Measurements from ENCODE around the gene KCNK16.

Gene KCNK16

GRCh38 chr6:39341352-39341751 lies 18.9 kb upstream of the KCNK16 start:
- no peaks in the 10 kb centered on the region for H3K36me3 ChIP-seq (ENCODE audit: control insufficient read depth, insufficient read depth, low read length)
- H3K4me1 ChIP-seq (ENCODE audit: control insufficient read depth, insufficient read depth, low read length): peaks cover 6% of the 10 kb centered on the region
- H3K27ac ChIP-seq (ENCODE audit: low read length): no peak overlapping the region
- WGBS (ENCODE audit: insufficient coverage, insufficient read length): no CpG with 5 or more reads among the region's 3 CpGs
- no peak for DNase-seq (ENCODE audit: low read depth, low spot score)
- no peak overlapping the region for H3K4me3 ChIP-seq (ENCODE audit: low read length)
- H3K9me3 ChIP-seq (ENCODE audit: control insufficient read depth, insufficient read depth, low read length): no peaks in the 10 kb centered on the region
- no peaks in the 10 kb centered on the region for H3K27me3 ChIP-seq (ENCODE audit: control insufficient read depth, insufficient read depth, low read length)

- H3K27ac ChIP-seq (ENCODE audit: low read length): no peak overlapping the region
- DNase-seq (ENCODE audit: low read depth, low spot score): no peak
Observed at GRCh38 chr6:39339868-39340550, 17.5 kb upstream of the KCNK16 start.

GRCh38 chr6:39339096-39339867 lies 16.8 kb upstream of the KCNK16 start:
- H3K4me3 ChIP-seq (ENCODE audit: low read length): no peak overlapping the region
- no peak overlapping the region for H3K27ac ChIP-seq (ENCODE audit: low read length)
- H3K27me3 ChIP-seq (ENCODE audit: control insufficient read depth, insufficient read depth, low read length): no peaks in the 10 kb centered on the region
- no peaks in the 10 kb centered on the region for H3K36me3 ChIP-seq (ENCODE audit: control insufficient read depth, insufficient read depth, low read length)
- WGBS (ENCODE audit: insufficient coverage, insufficient read length): no CpG with 5 or more reads among the region's 9 CpGs
- peaks cover 3% of the 10 kb centered on the region for H3K4me1 ChIP-seq (ENCODE audit: control insufficient read depth, insufficient read depth, low read length)
- no peaks in the 10 kb centered on the region for H3K9me3 ChIP-seq (ENCODE audit: control insufficient read depth, insufficient read depth, low read length)
- DNase-seq (ENCODE audit: low read depth, low spot score): no peak

More at GRCh38 chr6:39339868-39340550, 17.5 kb upstream of the KCNK16 start:
- no peaks in the 10 kb centered on the region for H3K36me3 ChIP-seq (ENCODE audit: control insufficient read depth, insufficient read depth, low read length)
- H3K4me3 ChIP-seq (ENCODE audit: low read length): no peak overlapping the region
- H3K27me3 ChIP-seq (ENCODE audit: control insufficient read depth, insufficient read depth, low read length): no peaks in the 10 kb centered on the region
- H3K4me1 ChIP-seq (ENCODE audit: control insufficient read depth, insufficient read depth, low read length): peaks cover 5% of the 10 kb centered on the region
- WGBS (ENCODE audit: insufficient coverage, insufficient read length): no CpG with 5 or more reads among the region's 10 CpGs
- no peaks in the 10 kb centered on the region for H3K9me3 ChIP-seq (ENCODE audit: control insufficient read depth, insufficient read depth, low read length)

GRCh38 chr6:39338397-39338796 lies 15.9 kb upstream of the KCNK16 start:
- Histone ChIP-seq H3K27ac (ENCODE audit: low read length) (no peak overlapping the region), H3K36me3 (ENCODE audit: control insufficient read depth, insufficient read depth, low read length) (no peaks in the 10 kb centered on the region), H3K27me3 (ENCODE audit: control insufficient read depth, insufficient read depth, low read length) (no peaks in the 10 kb centered on the region), H3K4me3 (ENCODE audit: low read length) (no peak overlapping the region), H3K9me3 (ENCODE audit: control insufficient read depth, insufficient read depth, low read length) (no peaks in the 10 kb centered on the region), H3K4me1 (ENCODE audit: control insufficient read depth, insufficient read depth, low read length) (peaks cover under 1% of the 10 kb centered on the region)
- WGBS (ENCODE audit: insufficient coverage, insufficient read length): no CpG with 5 or more reads among the region's 5 CpGs
- no peak for DNase-seq (ENCODE audit: low read depth, low spot score)

- DNase-seq (ENCODE audit: low read depth, low spot score): no peak
- H3K9me3 ChIP-seq (ENCODE audit: control insufficient read depth, insufficient read depth, low read length): no peaks in the 10 kb centered on the region
- H3K4me3 ChIP-seq (ENCODE audit: low read length): no peak overlapping the region
- no CpG with 5 or more reads among the region's 5 CpGs for WGBS (ENCODE audit: insufficient coverage, insufficient read length)
- H3K4me1 ChIP-seq (ENCODE audit: control insufficient read depth, insufficient read depth, low read length): no peaks in the 10 kb centered on the region
- no peak overlapping the region for H3K27ac ChIP-seq (ENCODE audit: low read length)
- H3K27me3 ChIP-seq (ENCODE audit: control insufficient read depth, insufficient read depth, low read length): no peaks in the 10 kb centered on the region
- H3K36me3 ChIP-seq (ENCODE audit: control insufficient read depth, insufficient read depth, low read length): no peaks in the 10 kb centered on the region
Observed at GRCh38 chr6:39335780-39336545, 13.5 kb upstream of the KCNK16 start.

- H3K4me1 ChIP-seq (ENCODE audit: control insufficient read depth, insufficient read depth, low read length): no peaks in the 10 kb centered on the region
- no peak for DNase-seq (ENCODE audit: low read depth, low spot score)
- no peaks in the 10 kb centered on the region for H3K27me3 ChIP-seq (ENCODE audit: control insufficient read depth, insufficient read depth, low read length)
- H3K4me3 ChIP-seq (ENCODE audit: low read length): no peak overlapping the region
- no peak overlapping the region for H3K27ac ChIP-seq (ENCODE audit: low read length)
- no CpG with 5 or more reads among the region's 7 CpGs for WGBS (ENCODE audit: insufficient coverage, insufficient read length)
- no peaks in the 10 kb centered on the region for H3K36me3 ChIP-seq (ENCODE audit: control insufficient read depth, insufficient read depth, low read length)
- no peaks in the 10 kb centered on the region for H3K9me3 ChIP-seq (ENCODE audit: control insufficient read depth, insufficient read depth, low read length)
Observed at GRCh38 chr6:39333644-39334438, 11.3 kb upstream of the KCNK16 start.

- no peak for DNase-seq (ENCODE audit: low read depth, low spot score)
- Histone ChIP-seq H3K36me3 (ENCODE audit: control insufficient read depth, insufficient read depth, low read length) (no peaks in the 10 kb centered on the region), H3K27ac (ENCODE audit: low read length) (no peak overlapping the region), H3K4me1 (ENCODE audit: control insufficient read depth, insufficient read depth, low read length) (no peaks in the 10 kb centered on the region), H3K27me3 (ENCODE audit: control insufficient read depth, insufficient read depth, low read length) (no peaks in the 10 kb centered on the region), H3K4me3 (ENCODE audit: low read length) (no peak overlapping the region), H3K9me3 (ENCODE audit: control insufficient read depth, insufficient read depth, low read length) (no peaks in the 10 kb centered on the region)
- no CpG with 5 or more reads among the region's 3 CpGs for WGBS (ENCODE audit: insufficient coverage, insufficient read length)
Observed at GRCh38 chr6:39330476-39330875, 8.0 kb upstream of the KCNK16 start.

GRCh38 chr6:39330057-39330456 lies 7.6 kb upstream of the KCNK16 start:
- no peaks in the 10 kb centered on the region for H3K4me1 ChIP-seq (ENCODE audit: control insufficient read depth, insufficient read depth, low read length)
- no CpG with 5 or more reads among the region's 3 CpGs for WGBS (ENCODE audit: insufficient coverage, insufficient read length)
- no peak overlapping the region for H3K27ac ChIP-seq (ENCODE audit: low read length)
- H3K4me3 ChIP-seq (ENCODE audit: low read length): no peak overlapping the region
- no peaks in the 10 kb centered on the region for H3K36me3 ChIP-seq (ENCODE audit: control insufficient read depth, insufficient read depth, low read length)
- no peaks in the 10 kb centered on the region for H3K27me3 ChIP-seq (ENCODE audit: control insufficient read depth, insufficient read depth, low read length)
- DNase-seq (ENCODE audit: low read depth, low spot score): no peak
- H3K9me3 ChIP-seq (ENCODE audit: control insufficient read depth, insufficient read depth, low read length): no peaks in the 10 kb centered on the region

GRCh38 chr6:39328066-39328465 lies 5.6 kb upstream of the KCNK16 start:
- Histone ChIP-seq H3K4me3 (ENCODE audit: low read length) (no peak overlapping the region), H3K9me3 (ENCODE audit: control insufficient read depth, insufficient read depth, low read length) (no peaks in the 10 kb centered on the region), H3K27me3 (ENCODE audit: control insufficient read depth, insufficient read depth, low read length) (no peaks in the 10 kb centered on the region), H3K4me1 (ENCODE audit: control insufficient read depth, insufficient read depth, low read length) (no peaks in the 10 kb centered on the region), H3K36me3 (ENCODE audit: control insufficient read depth, insufficient read depth, low read length) (no peaks in the 10 kb centered on the region), H3K27ac (ENCODE audit: low read length) (no peak overlapping the region)
- no peak for DNase-seq (ENCODE audit: low read depth, low spot score)
- no CpG with 5 or more reads among the region's 12 CpGs for WGBS (ENCODE audit: insufficient coverage, insufficient read length)

- H3K4me1 ChIP-seq (ENCODE audit: control insufficient read depth, insufficient read depth, low read length): no peaks in the 10 kb centered on the region
- no peak for DNase-seq (ENCODE audit: low read depth, low spot score)
- no peaks in the 10 kb centered on the region for H3K27me3 ChIP-seq (ENCODE audit: control insufficient read depth, insufficient read depth, low read length)
- H3K4me3 ChIP-seq (ENCODE audit: low read length): no peak overlapping the region
- WGBS (ENCODE audit: insufficient coverage, insufficient read length): no CpG with 5 or more reads among the region's 5 CpGs
- no peaks in the 10 kb centered on the region for H3K9me3 ChIP-seq (ENCODE audit: control insufficient read depth, insufficient read depth, low read length)
- no peaks in the 10 kb centered on the region for H3K36me3 ChIP-seq (ENCODE audit: control insufficient read depth, insufficient read depth, low read length)
- H3K27ac ChIP-seq (ENCODE audit: low read length): no peak overlapping the region
Observed at GRCh38 chr6:39327507-39327906, 5.0 kb upstream of the KCNK16 start.

Measured in iPS DF 6.9 (cell line).